ENCODE results near the gene PIK3R6.

DNA sequence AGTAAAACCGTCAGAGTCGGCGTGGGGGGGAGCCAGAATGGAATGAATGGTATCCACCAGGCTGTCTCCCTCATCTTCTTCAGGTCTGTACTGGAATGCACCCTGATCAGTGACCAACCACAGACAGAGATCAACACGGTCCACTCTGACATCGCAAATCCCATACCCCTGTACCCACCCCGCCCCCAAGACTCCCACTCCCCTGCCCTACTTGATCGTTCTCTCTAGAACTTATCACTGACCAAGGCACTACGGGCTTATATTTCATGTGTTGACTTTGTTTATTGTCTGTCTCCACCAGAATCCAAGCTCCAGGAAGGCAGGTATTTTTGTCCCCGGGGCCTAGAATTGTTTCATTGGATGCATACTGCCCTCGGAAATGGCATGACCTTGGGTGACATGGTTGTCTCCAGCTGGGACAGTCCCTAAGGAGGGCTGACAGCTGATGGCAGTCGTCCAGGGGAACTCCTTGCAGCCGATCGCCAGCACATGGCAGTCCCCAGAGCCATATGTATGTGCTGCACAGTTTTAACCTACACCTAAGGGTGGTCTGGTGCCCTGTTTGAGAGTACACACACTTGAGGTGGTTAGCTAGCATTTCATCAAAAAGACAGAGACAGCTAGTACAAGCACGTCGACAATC is 67.8 kb downstream of the PIK3R6 start:
- TF ChIP-seq NBN (IDR thresholded peaks at IDR 0.05) (no peak), PAX5 (IDR thresholded peaks at IDR 0.05; ENCODE audit: borderline replicate concordance, low read depth, low read length) (no peak), MEF2A (IDR thresholded peaks at IDR 0.05; ENCODE audit: insufficient read depth, low read depth, low read length) (no peak), EP300 (IDR thresholded peaks at IDR 0.05; ENCODE audit: borderline replicate concordance in 1 of 2, control insufficient read depth in 1 of 2, low read depth in 2 of 2, low read length in 2 of 2) (no peak), ZNF274 (IDR thresholded peaks at IDR 0.05; ENCODE audit: insufficient read depth, insufficient read length) (no peak), SP1 (IDR thresholded peaks at IDR 0.05; ENCODE audit: low read depth, low read length) (no peak), POLR2AphosphoS5 (IDR thresholded peaks at IDR 0.05; ENCODE audit: low read length) (no peak), MTA3 (IDR thresholded peaks at IDR 0.05; ENCODE audit: borderline replicate concordance, low read length) (no peak)
- TF ChIP-seq, protein P1, sequence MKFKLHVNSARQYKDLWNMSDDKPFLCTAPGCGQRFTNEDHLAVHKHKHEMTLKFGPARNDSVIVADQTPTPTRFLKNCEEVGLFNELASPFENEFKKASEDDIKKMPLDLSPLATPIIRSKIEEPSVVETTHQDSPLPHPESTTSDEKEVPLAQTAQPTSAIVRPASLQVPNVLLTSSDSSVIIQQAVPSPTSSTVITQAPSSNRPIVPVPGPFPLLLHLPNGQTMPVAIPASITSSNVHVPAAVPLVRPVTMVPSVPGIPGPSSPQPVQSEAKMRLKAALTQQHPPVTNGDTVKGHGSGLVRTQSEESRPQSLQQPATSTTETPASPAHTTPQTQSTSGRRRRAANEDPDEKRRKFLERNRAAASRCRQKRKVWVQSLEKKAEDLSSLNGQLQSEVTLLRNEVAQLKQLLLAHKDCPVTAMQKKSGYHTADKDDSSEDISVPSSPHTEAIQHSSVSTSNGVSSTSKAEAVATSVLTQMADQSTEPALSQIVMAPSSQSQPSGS (IDR thresholded peaks at IDR 0.05; ENCODE audit: low read length): no peak
- TF ChIP-seq, protein P2, sequence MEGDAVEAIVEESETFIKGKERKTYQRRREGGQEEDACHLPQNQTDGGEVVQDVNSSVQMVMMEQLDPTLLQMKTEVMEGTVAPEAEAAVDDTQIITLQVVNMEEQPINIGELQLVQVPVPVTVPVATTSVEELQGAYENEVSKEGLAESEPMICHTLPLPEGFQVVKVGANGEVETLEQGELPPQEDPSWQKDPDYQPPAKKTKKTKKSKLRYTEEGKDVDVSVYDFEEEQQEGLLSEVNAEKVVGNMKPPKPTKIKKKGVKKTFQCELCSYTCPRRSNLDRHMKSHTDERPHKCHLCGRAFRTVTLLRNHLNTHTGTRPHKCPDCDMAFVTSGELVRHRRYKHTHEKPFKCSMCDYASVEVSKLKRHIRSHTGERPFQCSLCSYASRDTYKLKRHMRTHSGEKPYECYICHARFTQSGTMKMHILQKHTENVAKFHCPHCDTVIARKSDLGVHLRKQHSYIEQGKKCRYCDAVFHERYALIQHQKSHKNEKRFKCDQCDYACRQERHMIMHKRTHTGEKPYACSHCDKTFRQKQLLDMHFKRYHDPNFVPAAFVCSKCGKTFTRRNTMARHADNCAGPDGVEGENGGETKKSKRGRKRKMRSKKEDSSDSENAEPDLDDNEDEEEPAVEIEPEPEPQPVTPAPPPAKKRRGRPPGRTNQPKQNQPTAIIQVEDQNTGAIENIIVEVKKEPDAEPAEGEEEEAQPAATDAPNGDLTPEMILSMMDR (IDR thresholded peaks at IDR 0.05 in 2 of 3, conservative IDR thresholded peaks at IDR 0.05 in 1 of 3; ENCODE audit: control insufficient read depth in 2 of 3, extremely low read depth in 1 of 3, insufficient read depth in 1 of 3, low read depth in 3 of 3, low read length in 3 of 3): no peak

Data from GM12878 (cell line).